Brain microvascular endothelial cell (primary cell): ENCODE data around the gene PANK1.

Experiments used
- DNase-seq: peaks from one replicate; pipeline ENCODE4 v3.0.0-alpha.2; 2020
- H3K27ac ChIP-seq: fragments of 250-450 bp; sonication (Bioruptor Pico); 2 replicates; pipeline ENCODE4 v1.5.1; 2020; ENCODE audit warnings: mild to moderate bottlenecking, moderate library complexity
- H3K27me3 ChIP-seq: fragments of 250-450 bp; sonication (Bioruptor Pico); replicated peaks from 2 replicates; pipeline ENCODE4 v1.5.1; 2020; ENCODE audit warnings: mild to moderate bottlenecking
- H3K36me3 ChIP-seq: fragments of 250-450 bp; sonication (Bioruptor Pico); replicated peaks from 2 replicates; pipeline ENCODE4 v1.5.1; 2020; ENCODE audit warnings: mild to moderate bottlenecking
- H3K4me3 ChIP-seq: 2 replicates; pipeline ENCODE4 v1.5.1; 2011; ENCODE audit warnings: low read depth, mild to moderate bottlenecking, control low read depth, low read length, moderate library complexity
- in situ Hi-C: cut with HindIII; loops from 2 replicates; pipeline ENCODE4 v1.10.0; 2017; ENCODE audit warnings: low sequenced_read_pairs, low pct_ligation_motif_present
- TF ChIP-seq, protein P1 (sequence below): IDR thresholded peaks from 2 replicates; pipeline ENCODE4 v1.5.1; 2011; ENCODE audit warnings: low read depth, mild to moderate bottlenecking, moderate library complexity, low read length, control low read depth, inconsistent platforms; ENCODE audit errors: missing control alignments

Gene PANK1

DNA sequence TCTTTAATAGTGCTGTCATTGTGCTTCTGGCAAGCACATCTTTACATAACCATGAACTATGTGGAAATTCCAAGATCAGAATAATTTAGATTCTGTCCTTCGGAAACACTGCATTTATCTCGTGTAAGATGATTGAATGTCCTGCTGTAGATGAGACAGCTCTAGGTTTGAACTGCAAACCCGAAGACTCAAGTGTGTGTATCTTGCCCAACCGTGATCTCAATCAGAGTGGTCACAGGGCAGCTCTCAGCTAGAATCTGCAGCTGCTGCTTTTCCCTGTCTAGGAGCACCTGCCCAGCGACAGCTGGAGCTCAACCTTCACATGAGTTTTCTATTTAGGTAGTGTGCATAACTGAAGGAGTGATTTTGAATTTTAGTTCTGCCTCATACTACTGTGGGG lies 38.8 kb upstream of the PANK1 start:
- H3K4me3 ChIP-seq: no peak overlapping the region
- DNase-seq: no peak
- in situ Hi-C loops: no loop called here
- no peaks in the 10 kb centered on the region for H3K27me3 ChIP-seq
- H3K36me3 ChIP-seq: no peaks in the 10 kb centered on the region
- no peak overlapping the region for H3K27ac ChIP-seq
- TF ChIP-seq, protein P1, sequence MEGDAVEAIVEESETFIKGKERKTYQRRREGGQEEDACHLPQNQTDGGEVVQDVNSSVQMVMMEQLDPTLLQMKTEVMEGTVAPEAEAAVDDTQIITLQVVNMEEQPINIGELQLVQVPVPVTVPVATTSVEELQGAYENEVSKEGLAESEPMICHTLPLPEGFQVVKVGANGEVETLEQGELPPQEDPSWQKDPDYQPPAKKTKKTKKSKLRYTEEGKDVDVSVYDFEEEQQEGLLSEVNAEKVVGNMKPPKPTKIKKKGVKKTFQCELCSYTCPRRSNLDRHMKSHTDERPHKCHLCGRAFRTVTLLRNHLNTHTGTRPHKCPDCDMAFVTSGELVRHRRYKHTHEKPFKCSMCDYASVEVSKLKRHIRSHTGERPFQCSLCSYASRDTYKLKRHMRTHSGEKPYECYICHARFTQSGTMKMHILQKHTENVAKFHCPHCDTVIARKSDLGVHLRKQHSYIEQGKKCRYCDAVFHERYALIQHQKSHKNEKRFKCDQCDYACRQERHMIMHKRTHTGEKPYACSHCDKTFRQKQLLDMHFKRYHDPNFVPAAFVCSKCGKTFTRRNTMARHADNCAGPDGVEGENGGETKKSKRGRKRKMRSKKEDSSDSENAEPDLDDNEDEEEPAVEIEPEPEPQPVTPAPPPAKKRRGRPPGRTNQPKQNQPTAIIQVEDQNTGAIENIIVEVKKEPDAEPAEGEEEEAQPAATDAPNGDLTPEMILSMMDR: no peak

DNA sequence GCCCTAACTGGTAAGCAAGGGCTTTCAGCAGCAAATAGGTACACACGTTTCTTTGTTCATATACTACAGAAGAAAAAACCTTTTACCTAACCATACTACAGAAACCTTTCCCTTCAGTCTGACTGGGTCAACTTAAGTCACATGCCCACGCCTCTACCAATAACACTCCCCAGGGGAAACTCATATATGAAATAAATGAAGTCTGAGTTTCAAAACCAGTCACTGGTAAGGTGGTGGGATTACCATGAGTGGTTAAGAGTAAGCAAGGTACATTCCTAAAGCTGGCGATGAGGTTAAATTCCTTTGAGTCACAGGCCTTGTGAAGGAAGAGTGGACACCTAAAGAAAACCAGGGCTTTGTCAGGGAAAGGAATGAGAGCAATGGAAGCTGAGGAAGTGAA lies 34.9 kb upstream of the PANK1 start:
- TF ChIP-seq, protein P1: no peak
- in situ Hi-C loops: no loop called here
- H3K27me3 ChIP-seq: no peaks in the 10 kb centered on the region

DNA sequence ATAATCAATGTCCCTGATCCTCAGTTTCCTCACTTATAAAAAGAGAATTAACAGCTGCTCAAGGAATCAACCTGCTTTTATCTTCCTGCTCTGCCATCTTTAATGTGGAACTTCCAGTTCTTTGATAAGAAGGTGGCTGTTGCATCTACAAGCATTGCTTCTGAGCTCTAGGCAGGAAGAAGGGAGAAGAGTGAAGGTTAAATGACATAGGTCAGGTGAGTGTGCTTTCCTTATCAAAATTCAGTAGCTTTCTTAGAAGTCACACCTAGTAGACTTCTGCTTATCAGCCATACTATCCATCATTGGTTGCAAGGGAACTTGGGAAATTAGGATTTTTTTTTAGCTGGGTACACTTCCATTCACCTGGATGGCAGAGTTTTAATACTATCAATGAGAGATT lies 32.3 kb upstream of the PANK1 start:
- no peaks in the 10 kb centered on the region for H3K36me3 ChIP-seq
- TF ChIP-seq, protein P1: no peak
- H3K4me3 ChIP-seq: no peak overlapping the region
- no peak for DNase-seq
- in situ Hi-C loops: no loop called here
- H3K27ac ChIP-seq: no peak overlapping the region
- H3K27me3 ChIP-seq: no peaks in the 10 kb centered on the region

More for the DNA sequence above, 34.9 kb upstream of the PANK1 start:
- no peak overlapping the region for H3K4me3 ChIP-seq
- H3K36me3 ChIP-seq: no peaks in the 10 kb centered on the region
- no peak overlapping the region for H3K27ac ChIP-seq
- no peak for DNase-seq

DNA sequence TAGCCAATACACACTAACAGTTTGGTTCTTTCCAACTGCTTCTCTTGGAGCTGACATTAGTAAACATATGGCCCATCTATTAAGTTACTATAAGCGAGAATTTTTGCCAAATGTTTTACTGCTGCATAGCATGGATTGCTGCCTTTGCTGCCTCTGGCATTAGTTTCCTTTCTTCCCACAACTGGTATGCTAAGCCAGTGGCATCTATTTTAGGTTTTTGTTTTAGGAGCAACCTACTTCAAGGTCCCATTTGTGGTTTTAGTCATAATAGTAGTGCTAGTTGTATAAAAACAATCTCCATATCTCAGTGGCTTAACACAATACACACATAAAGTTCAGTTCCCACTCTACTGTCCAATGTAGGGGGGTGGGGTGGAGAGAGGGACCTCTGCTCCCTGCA lies 25.9 kb upstream of the PANK1 start:
- in situ Hi-C loops: no loop called here
- DNase-seq: no peak
- TF ChIP-seq, protein P1: no peak
- H3K27ac ChIP-seq: no peak overlapping the region
- no peaks in the 10 kb centered on the region for H3K36me3 ChIP-seq
- no peak overlapping the region for H3K4me3 ChIP-seq
- H3K27me3 ChIP-seq: no peaks in the 10 kb centered on the region

DNA sequence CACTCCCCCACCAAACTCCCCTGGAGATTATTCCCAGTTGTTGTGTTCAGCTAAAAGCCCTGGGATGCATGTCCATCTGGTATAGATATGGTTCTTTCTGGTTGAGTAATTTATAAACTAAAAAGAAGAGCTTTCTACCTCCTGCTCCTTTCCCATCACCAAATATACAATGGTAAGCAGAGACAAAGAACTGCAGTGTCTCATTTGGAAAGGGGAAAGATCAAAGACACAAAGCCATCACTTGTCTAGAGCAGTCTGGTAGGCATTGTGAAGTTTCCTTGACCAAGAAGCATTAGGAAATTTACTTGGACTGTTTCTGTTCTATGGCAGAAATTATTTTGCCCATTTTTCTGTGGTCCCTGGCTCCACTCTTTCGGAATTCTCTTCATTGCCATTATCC lies 24.9 kb upstream of the PANK1 start:
- Histone ChIP-seq H3K36me3 (no peaks in the 10 kb centered on the region), H3K4me3 (no peak overlapping the region), H3K27me3 (no peaks in the 10 kb centered on the region), H3K27ac (no peak overlapping the region)
- in situ Hi-C loops: no loop called here
- no peak for DNase-seq
- TF ChIP-seq, protein P1: no peak

DNA sequence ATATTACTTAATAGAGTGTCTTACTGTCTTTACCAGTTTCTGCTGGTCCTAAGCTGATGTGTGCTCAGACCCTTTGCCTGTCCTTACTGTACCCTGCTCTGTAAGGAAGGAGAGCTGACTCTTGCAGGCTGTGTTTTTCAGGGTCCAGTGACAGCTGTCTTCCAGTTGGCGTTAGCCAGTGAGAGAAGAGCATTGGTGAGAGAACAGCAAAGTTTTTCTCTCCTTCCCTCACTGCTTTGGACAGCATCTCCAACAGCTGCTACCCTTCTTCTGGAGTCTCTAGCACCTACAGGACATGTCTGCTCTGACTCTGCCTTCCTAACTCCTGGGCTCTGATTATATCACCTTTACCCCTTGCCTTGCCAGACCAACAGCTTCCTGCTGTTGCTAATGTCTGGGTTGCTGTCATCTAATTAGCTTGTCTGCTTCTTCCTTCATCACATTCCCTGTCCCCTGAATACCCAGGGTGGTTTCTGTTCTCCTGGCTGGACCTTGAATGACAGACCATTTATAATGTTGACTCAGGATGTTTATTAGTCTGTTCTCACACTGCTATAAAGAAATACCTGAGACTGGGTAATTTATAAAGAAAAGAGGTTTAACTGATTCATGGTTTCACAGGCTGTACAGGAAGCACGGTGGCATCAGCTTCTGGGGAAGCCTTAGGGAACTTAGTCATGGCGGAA lies 23.5 kb upstream of the PANK1 start:
- TF ChIP-seq, protein P1: no peak
- in situ Hi-C loops: no loop called here

More for the DNA sequence above, 23.5 kb upstream of the PANK1 start:
- no peak overlapping the region for H3K4me3 ChIP-seq
- H3K27ac ChIP-seq: no peak overlapping the region
- no peaks in the 10 kb centered on the region for H3K36me3 ChIP-seq
- no peak for DNase-seq
- no peaks in the 10 kb centered on the region for H3K27me3 ChIP-seq
